Measurements from ENCODE around the gene AHI1. TPM values are rescaled to one million over a fixed set of nuclear protein-coding genes. Genes with fewer than 3 reads are reported as not detected.

AHI1 gene
- total and polyA plus RNA-seq, 11 donors: 5.7 to 17.1 (median 10.3) TPM

- TF ChIP-seq POLR2A (IDR thresholded peaks at IDR 0.05): no peak
- no peak for TF ChIP-seq CTCF (IDR thresholded peaks at IDR 0.05)
- H3K9me3 ChIP-seq: no peaks in the 10 kb centered on the region
- peaks cover 0 to 33% (median 0%) of the 10 kb centered on the region in 12 donors for H3K4me1 ChIP-seq
- H3K27me3 ChIP-seq: no peaks in the 10 kb centered on the region
- no peak overlapping the region for H3K27ac ChIP-seq
- intact Hi-C loops (cut with DNase I): no loop called here
- DNase-seq (no peak), ATAC-seq (no peak)
- peaks cover 0 to 14% (median 0%) of the 10 kb centered on the region in 9 donors for H3K36me3 ChIP-seq
- no peak overlapping the region for H3K4me3 ChIP-seq
- 28 to 47% (median 38%) methylated on average over 1 of the region's 1 CpG for WGBS, 4 donors
These were observed 187.2 kb downstream of the AHI1 start for GRCh38 chr6:135310291-135310690.

GRCh38 chr6:135306740-135307420 is 190.7 kb downstream of the AHI1 start:
- DNase-seq (no peak), ATAC-seq (no peak)
- no peak for TF ChIP-seq CTCF (IDR thresholded peaks at IDR 0.05)
- no peak for TF ChIP-seq POLR2A (IDR thresholded peaks at IDR 0.05)
- H3K4me3 ChIP-seq: no peak overlapping the region
- peaks cover 0 to 34% (median 0%) of the 10 kb centered on the region in 12 donors for H3K4me1 ChIP-seq
- H3K27ac ChIP-seq: no peak overlapping the region
- 78 to 83% (median 81%) methylated on average over 5 of the region's 5 CpGs for WGBS, 4 donors
- H3K27me3 ChIP-seq: no peaks in the 10 kb centered on the region
- H3K9me3 ChIP-seq: no peaks in the 10 kb centered on the region
- peaks cover 0 to 9% (median 0%) of the 10 kb centered on the region in 9 donors for H3K36me3 ChIP-seq
- intact Hi-C loops (cut with DNase I): no loop called here

DNA sequence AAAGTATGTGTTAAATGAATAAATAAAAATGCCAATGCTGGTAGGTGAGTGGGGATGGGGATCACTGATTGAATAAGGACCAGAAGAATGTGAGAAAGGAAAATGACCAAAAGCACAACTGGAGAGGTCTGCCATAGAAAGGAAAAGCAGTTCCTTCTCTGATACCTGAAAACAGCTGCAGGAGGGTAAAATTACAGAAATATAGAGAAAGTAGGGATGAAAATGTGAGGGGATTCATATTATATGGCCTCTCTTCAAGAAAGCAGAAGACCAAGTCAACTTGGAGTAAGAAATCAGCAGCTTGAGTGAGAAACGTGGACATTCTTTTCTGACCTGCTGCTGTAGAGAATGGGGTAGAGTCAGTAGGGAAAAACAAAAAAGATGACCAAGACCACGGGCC is 191.4 kb downstream of the AHI1 start:
- intact Hi-C loops (cut with DNase I): no loop called here
- no peak overlapping the region for H3K4me3 ChIP-seq
- H3K27me3 ChIP-seq: no peaks in the 10 kb centered on the region
- no peak overlapping the region for H3K27ac ChIP-seq
- no peaks in the 10 kb centered on the region for H3K9me3 ChIP-seq
- TF ChIP-seq CTCF (IDR thresholded peaks at IDR 0.05) (no peak), POLR2A (IDR thresholded peaks at IDR 0.05) (no peak)
- DNase-seq (no peak), ATAC-seq (no peak)
- H3K36me3 ChIP-seq: peaks cover 0 to 9% (median 0%) of the 10 kb centered on the region in 9 donors
- peaks cover 0 to 34% (median 0%) of the 10 kb centered on the region in 12 donors for H3K4me1 ChIP-seq
- WGBS, 4 donors: 86 to 95% (median 91%) methylated on average over 2 of the region's 2 CpGs

DNA sequence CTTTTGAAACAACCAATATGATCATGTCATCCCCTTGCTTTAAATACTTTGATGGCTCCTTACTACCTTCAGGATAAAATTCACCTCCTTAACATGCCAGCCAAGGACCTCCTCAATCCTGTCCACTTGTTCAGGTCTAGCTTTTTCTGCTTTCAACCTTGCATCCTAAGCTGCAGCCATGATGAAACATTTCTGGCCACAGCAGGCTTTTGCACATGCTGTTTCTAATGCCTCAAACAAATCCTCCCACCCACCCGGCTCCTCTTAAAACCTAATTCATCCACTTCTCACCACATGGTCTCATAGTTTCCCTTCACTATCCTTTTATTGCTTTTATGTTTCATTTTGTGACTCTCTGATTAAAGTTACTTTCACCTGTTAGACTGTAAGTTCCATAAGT is 191.9 kb downstream of the AHI1 start:
- H3K27me3 ChIP-seq: no peaks in the 10 kb centered on the region
- intact Hi-C loops (cut with DNase I): no loop called here
- no peak overlapping the region for H3K27ac ChIP-seq
- peaks cover 0 to 9% (median 0%) of the 10 kb centered on the region in 9 donors for H3K36me3 ChIP-seq
- WGBS, 4 donors: 85 to 93% (median 91%) methylated on average over 1 of the region's 1 CpG
- no peaks in the 10 kb centered on the region for H3K9me3 ChIP-seq
- no peak for TF ChIP-seq CTCF (IDR thresholded peaks at IDR 0.05)
- TF ChIP-seq POLR2A (IDR thresholded peaks at IDR 0.05): no peak
- DNase-seq (no peak), ATAC-seq (no peak)
- H3K4me3 ChIP-seq: no peak overlapping the region
- H3K4me1 ChIP-seq: peaks cover 0 to 33% (median 0%) of the 10 kb centered on the region in 12 donors

Measured in heart left ventricle (tissue), 16 donors.